GM12878 (cell line): ENCODE results near the gene DNAJC6. TPM values are rescaled to one million over a fixed set of nuclear protein-coding genes. Genes with fewer than 3 reads are reported as not detected.

Source experiments
- ATAC-seq: fragments of 200-7000 bp; cut with Tn5 transposase; 3 replicates; pipeline ENCODE4 v1.9.1; 2020; ENCODE audit warnings: mild to moderate bottlenecking, moderate library complexity
- BruUV-seq: library from RNA; stranded (reverse); fragments of 400-500 nt; replicated peaks from 2 replicates; lab custom pipeline; 2021; lab: Mats Ljungman, UMichigan
- CTCF ChIA-PET: fragments of 300-600 bp; sonication (Branson Sonifier 250); formaldehyde crosslinking; extraction: SDS; loops from one replicate; lab custom pipeline; 2021; ENCODE audit warnings: inconsistent platforms; lab: Yijun Ruan, JAX
- POLR2A ChIA-PET: fragments of 350-600 bp; formaldehyde crosslinking; extraction: SDS; loops from one replicate; lab custom pipeline; 2021; ENCODE audit warnings: inconsistent platforms; lab: Charles Lee
- RAD21 ChIA-PET: fragments of 300-600 bp; sonication (Branson Sonifier 250); formaldehyde crosslinking; loops from one replicate; lab custom pipeline; 2023; ENCODE audit warnings: antibody characterized with exemption; ENCODE audit not compliant: unreplicated experiment; lab: Charles Lee
- SMC1A ChIA-PET: fragments of 300-600 bp; sonication (Branson Sonifier 250); formaldehyde crosslinking; loops from one replicate; lab custom pipeline; 2023; ENCODE audit not compliant: unreplicated experiment, uncharacterized antibody; lab: Charles Lee
- DNase-seq: peaks from one replicate; pipeline ENCODE4 v3.0.0-alpha.2; 2011; ENCODE audit warnings: low read depth, low spot score
- FAIRE-seq: peaks from 3 replicates; lab custom pipeline; 2011; peaks lifted over from hg19 to GRCh38; lab: Jason Lieb, UNC
- H2AFZ ChIP-seq: 2 replicates; pipeline ENCODE4 v1.6.0; 2011; ENCODE audit warnings: low read depth, low read length, control low read depth; ENCODE audit not compliant: control insufficient read depth
- H3K27ac ChIP-seq: 2 replicates; pipeline ENCODE4 v1.5.1; 2011; ENCODE audit warnings: control low read depth; ENCODE audit not compliant: control insufficient read depth, insufficient read depth
- H3K27me3 ChIP-seq, 2 experiments: replicated peaks in 1 of 2; 2 replicates each; pipeline versions ENCODE4 v1.6.0 to v1.6.1; 2011; ENCODE audit warnings: low read length in 1 of 2; ENCODE audit not compliant: control insufficient read depth in 2 of 2, insufficient read depth in 2 of 2
- H3K36me3 ChIP-seq, 2 experiments: 2 replicates each; pipeline ENCODE4 v1.5.1; 2011; ENCODE audit warnings: low read length in 1 of 2; ENCODE audit not compliant: control insufficient read depth in 2 of 2, insufficient read depth in 2 of 2
- H3K4me1 ChIP-seq: 2 replicates; pipeline ENCODE4 v1.6.1; 2011; ENCODE audit warnings: mild to moderate bottlenecking, low read length, moderate library complexity, mixed read lengths; ENCODE audit not compliant: control insufficient read depth, insufficient read depth
- H3K4me2 ChIP-seq: 2 replicates; pipeline ENCODE4 v1.6.0; 2011; ENCODE audit warnings: control low read depth; ENCODE audit not compliant: control insufficient read depth, insufficient read depth
- H3K4me3 ChIP-seq: fragments of 200-600 bp; sonication (generic); 2 replicates; pipeline ENCODE4 v1.5.1; 2016
- H3K79me2 ChIP-seq: 2 replicates; pipeline ENCODE4 v1.6.0; 2011; ENCODE audit warnings: low read length; ENCODE audit not compliant: control insufficient read depth, insufficient read depth
- H3K9ac ChIP-seq: 2 replicates; pipeline ENCODE4 v1.8.0; 2011; ENCODE audit warnings: low read length, control low read depth, mixed read lengths; ENCODE audit not compliant: control insufficient read depth, insufficient read depth
- H3K9me3 ChIP-seq: replicated peaks from 3 replicates; pipeline ENCODE4 v1.5.1; 2011; ENCODE audit warnings: mild to moderate bottlenecking, low read length; ENCODE audit not compliant: control insufficient read depth, insufficient read depth
- H4K20me1 ChIP-seq: 2 replicates; pipeline ENCODE4 v1.6.0; 2011; ENCODE audit not compliant: control insufficient read depth, insufficient read depth
- IRF5 ChIP-seq: fragments of 450-650 bp; IDR thresholded peaks from 2 replicates; pipeline ENCODE4 v1.6.1; 2017; ENCODE audit warnings: borderline replicate concordance
- PKNOX1 ChIP-seq: fragments of 450-650 bp; IDR thresholded peaks from 2 replicates; pipeline ENCODE4 v1.6.1; 2016; ENCODE audit warnings: mild to moderate bottlenecking
- SMC3 ChIP-seq: IDR thresholded peaks from 2 replicates; pipeline ENCODE4 v1.6.1; 2011; ENCODE audit warnings: low read length, improper control_type of control experiment, borderline replicate concordance
- STAT3 ChIP-seq: IDR thresholded peaks from 2 replicates; pipeline ENCODE4 v1.6.1; 2011; ENCODE audit warnings: low read depth, low read length, improper control_type of control experiment
- SUZ12 ChIP-seq: fragments of 200-600 bp; sonication (generic); IDR thresholded peaks from one replicate; pipeline ENCODE4 v1.6.1; 2018; ENCODE audit warnings: antibody characterized with exemption, mild to moderate bottlenecking; ENCODE audit not compliant: unreplicated experiment
- WGBS: methylation state at CpG from one replicate; pipeline ENCODE4 v1.1.6; 2016; ENCODE audit warnings: low lambda C conversion rate; ENCODE audit not compliant: insufficient replicate concordance, insufficient coverage; ENCODE audit errors: missing lambda C conversion rate; 5-methylcytosine and 5-hydroxymethylcytosine counted together
- in situ Hi-C: fragments of 300-500 bp; cut with MboI; formaldehyde crosslinking; loops from 9 replicates; pipeline ENCODE4 v1.14.3; 2018; ENCODE audit warnings: mixed read lengths
- intact Hi-C: fragments of 100-400 bp; cut with micrococcal nuclease; formaldehyde crosslinking; loops from one replicate; pipeline ENCODE4 v1.14.2; 2022; ENCODE audit not compliant: unreplicated experiment
- polyA plus RNA-seq, 11 experiments: library from polyadenylated mRNA; depleted of rRNA in 4 of 11; unstranded in 6 of 11; stranded (reverse) in 5 of 11; fragments of >200 nt; fragmentation: Nextera tagmentation in 4 of 11; fragmentation: Illumina TruSeq in 1 of 11; extraction: Ambion mirVana in 4 of 11; extraction: Trizol in 1 of 11; gene quantifications; 1 replicate in 1 of 11; 2 replicates in 10 of 11; pipeline versions ENCODE4 v1.2.1 to v1.2.3, GENCODE V29; 2011 to 2016; ENCODE audit warnings: inconsistent platforms in 2 of 11, missing spikeins in 2 of 11, low read depth in 1 of 11
- total RNA-seq, 4 experiments: library from RNA; depleted of rRNA in 3 of 4; stranded (reverse); fragments of >200 nt in 3 of 4; fragmentation: Illumina TruSeq in 1 of 4; extraction: Trizol in 1 of 4; gene quantifications; 2 replicates each; pipeline versions ENCODE4 v1.2.1 to v1.2.3, GENCODE V29; 2013 to 2021

DNAJC6 gene
- total and polyA plus RNA-seq, 10 of the 15 experiments (the other 5 are each of a cell fraction or from before 2014, with no cell fraction given), result 0.08 to 4.3 (median 2.7) TPM

GRCh38 chr1:65440322-65440900 is 131.1 kb downstream of the DNAJC6 start:
- CTCF ChIA-PET, result interaction anchor here (1.4 to 2.4 kb wide), 3 partner anchors 10 to 22 kb away, joined by 4 to 8 read pairs (median 8); no protein-coding TSS in a partner anchor

More at GRCh38 chr1:65440322-65440900, 131.1 kb downstream of the DNAJC6 start:
- in situ Hi-C loops (no loop called here), intact Hi-C loops (no loop called here)
- Histone ChIP-seq H3K4me1 (no peaks in the 10 kb centered on the region), H4K20me1 (no peaks in the 10 kb centered on the region), H3K27ac (no peak overlapping the region), H3K36me3 (no peaks in the 10 kb centered on the region), H3K9ac (no peak overlapping the region), H3K4me2 (no peak overlapping the region), H3K79me2 (no peaks in the 10 kb centered on the region), H3K9me3 (no peaks in the 10 kb centered on the region), H2AFZ (no peak overlapping the region), H3K4me3 (no peak overlapping the region), H3K27me3 (no peaks in the 10 kb centered on the region)
- TF ChIP-seq IRF5, result no peak
- TF ChIP-seq PKNOX1, result no peak
- TF ChIP-seq STAT3, result no peak
- TF ChIP-seq SUZ12, result no peak
- no peak for TF ChIP-seq SMC3
- ATAC-seq, result no peak
- SMC1A ChIA-PET, result interaction anchor here (1.1 to 1.4 kb wide), 3 partner anchors 9 to 21 kb away, joined by 3 to 4 read pairs (median 3); no protein-coding TSS in a partner anchor
- RAD21 ChIA-PET, result no interaction called here
- WGBS, result 83% methylated on average over 12 of the region's 12 CpGs
- FAIRE-seq, result no peak
- POLR2A ChIA-PET, result no interaction called here
- no TSS peak for BruUV-seq
- DNase-seq, result no peak
